Sigmoid colon (tissue), 4 donors: Measurements from ENCODE around the gene UBE2E2.

Experiments used
- EP300 ChIP-seq, 4 donors: sonication (generic); formaldehyde crosslinking; IDR thresholded peaks; one replicate each; pipeline ENCODE4 v1.6.1; 2017; ENCODE audit warnings: antibody characterized with exemption in 4 of 4
- POLR2A ChIP-seq, 2 donors: fragments of 450-650 bp; IDR thresholded peaks; one replicate each; pipeline ENCODE4 v1.6.1; 2016; ENCODE audit warnings: antibody characterized with exemption in 2 of 2, mild to moderate bottlenecking in 2 of 2, moderate library complexity in 2 of 2
- POLR2AphosphoS5 ChIP-seq, 4 donors: sonication (generic); formaldehyde crosslinking; IDR thresholded peaks; one replicate each; pipeline ENCODE4 v1.6.1; 2017; ENCODE audit warnings: antibody characterized with exemption in 4 of 4
- TF ChIP-seq, protein P1 (sequence below), 4 experiments: fragments of 450-650 bp in 3 of 4; fragments of 200-600 bp in 1 of 4; IDR thresholded peaks; one replicate each; pipeline ENCODE4 v1.5.1; 2016 to 2019; ENCODE audit warnings: antibody characterized with exemption in 4 of 4, mild to moderate bottlenecking in 3 of 4, moderate library complexity in 2 of 4

DNA sequence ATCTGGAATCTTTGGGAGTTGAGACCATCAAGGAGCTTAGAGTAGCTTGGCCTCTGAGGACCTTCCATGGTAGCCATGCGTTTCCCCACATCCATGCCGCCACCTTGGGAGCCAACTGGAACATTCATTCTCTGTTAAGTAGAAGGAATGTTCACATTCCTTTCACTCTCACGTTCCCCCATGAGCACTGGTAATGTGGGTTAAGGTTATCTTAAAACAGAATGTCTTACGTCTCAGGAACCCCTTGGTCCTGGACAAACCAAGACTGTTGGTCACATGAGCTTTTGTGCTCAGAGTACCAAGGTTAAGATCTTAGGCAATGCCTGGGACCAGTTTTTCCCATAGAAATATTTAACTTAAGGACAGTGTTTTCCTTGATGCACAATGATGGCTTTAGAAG, 390.9 kb downstream of the UBE2E2 start:
- TF ChIP-seq, protein P1, sequence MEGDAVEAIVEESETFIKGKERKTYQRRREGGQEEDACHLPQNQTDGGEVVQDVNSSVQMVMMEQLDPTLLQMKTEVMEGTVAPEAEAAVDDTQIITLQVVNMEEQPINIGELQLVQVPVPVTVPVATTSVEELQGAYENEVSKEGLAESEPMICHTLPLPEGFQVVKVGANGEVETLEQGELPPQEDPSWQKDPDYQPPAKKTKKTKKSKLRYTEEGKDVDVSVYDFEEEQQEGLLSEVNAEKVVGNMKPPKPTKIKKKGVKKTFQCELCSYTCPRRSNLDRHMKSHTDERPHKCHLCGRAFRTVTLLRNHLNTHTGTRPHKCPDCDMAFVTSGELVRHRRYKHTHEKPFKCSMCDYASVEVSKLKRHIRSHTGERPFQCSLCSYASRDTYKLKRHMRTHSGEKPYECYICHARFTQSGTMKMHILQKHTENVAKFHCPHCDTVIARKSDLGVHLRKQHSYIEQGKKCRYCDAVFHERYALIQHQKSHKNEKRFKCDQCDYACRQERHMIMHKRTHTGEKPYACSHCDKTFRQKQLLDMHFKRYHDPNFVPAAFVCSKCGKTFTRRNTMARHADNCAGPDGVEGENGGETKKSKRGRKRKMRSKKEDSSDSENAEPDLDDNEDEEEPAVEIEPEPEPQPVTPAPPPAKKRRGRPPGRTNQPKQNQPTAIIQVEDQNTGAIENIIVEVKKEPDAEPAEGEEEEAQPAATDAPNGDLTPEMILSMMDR (IDR thresholded peaks at IDR 0.05), result no peak
- no peak for TF ChIP-seq POLR2AphosphoS5 (IDR thresholded peaks at IDR 0.05)
- TF ChIP-seq POLR2A (IDR thresholded peaks at IDR 0.05), result no peak
- TF ChIP-seq EP300 (IDR thresholded peaks at IDR 0.05), result no peak
